ENCODE data around the gene JUP.

- TF ChIP-seq, protein P1, sequence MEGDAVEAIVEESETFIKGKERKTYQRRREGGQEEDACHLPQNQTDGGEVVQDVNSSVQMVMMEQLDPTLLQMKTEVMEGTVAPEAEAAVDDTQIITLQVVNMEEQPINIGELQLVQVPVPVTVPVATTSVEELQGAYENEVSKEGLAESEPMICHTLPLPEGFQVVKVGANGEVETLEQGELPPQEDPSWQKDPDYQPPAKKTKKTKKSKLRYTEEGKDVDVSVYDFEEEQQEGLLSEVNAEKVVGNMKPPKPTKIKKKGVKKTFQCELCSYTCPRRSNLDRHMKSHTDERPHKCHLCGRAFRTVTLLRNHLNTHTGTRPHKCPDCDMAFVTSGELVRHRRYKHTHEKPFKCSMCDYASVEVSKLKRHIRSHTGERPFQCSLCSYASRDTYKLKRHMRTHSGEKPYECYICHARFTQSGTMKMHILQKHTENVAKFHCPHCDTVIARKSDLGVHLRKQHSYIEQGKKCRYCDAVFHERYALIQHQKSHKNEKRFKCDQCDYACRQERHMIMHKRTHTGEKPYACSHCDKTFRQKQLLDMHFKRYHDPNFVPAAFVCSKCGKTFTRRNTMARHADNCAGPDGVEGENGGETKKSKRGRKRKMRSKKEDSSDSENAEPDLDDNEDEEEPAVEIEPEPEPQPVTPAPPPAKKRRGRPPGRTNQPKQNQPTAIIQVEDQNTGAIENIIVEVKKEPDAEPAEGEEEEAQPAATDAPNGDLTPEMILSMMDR (IDR thresholded peaks at IDR 0.05), result no peak
- no peak for TF ChIP-seq POLR2A (IDR thresholded peaks at IDR 0.05)
These were observed 10.9 kb upstream of the JUP start for GRCh38 chr17:41797377-41797776.
